Osteoblast (primary cell): Measurements from ENCODE around the gene ZNF836. TPM values are rescaled to one million over a fixed set of nuclear protein-coding genes. Genes with fewer than 3 reads are reported as not detected.
"Not testable (repeated sequence)": the region's sequence is repeated elsewhere in the genome, so short reads cannot be mapped to it uniquely, and the experiment has no call there.

Experiments used
- DNase-seq: peaks from one replicate; pipeline ENCODE4 v3.0.0; 2011; ENCODE audit warnings: low spot score, mixed read lengths; ENCODE audit not compliant: insufficient read length; ENCODE audit errors: missing footprints
- H2AFZ ChIP-seq: 2 replicates; pipeline ENCODE4 v1.6.0; 2011; ENCODE audit warnings: mild to moderate bottlenecking, low read length
- H3K27ac ChIP-seq: 2 replicates; pipeline ENCODE4 v1.5.1; 2011; ENCODE audit warnings: mild to moderate bottlenecking, low read depth, low read length, moderate library complexity
- H3K27me3 ChIP-seq: 2 replicates; pipeline ENCODE4 v1.6.0; 2012; ENCODE audit warnings: mild to moderate bottlenecking, control low read depth, inconsistent platforms, low read length, moderate library complexity; ENCODE audit not compliant: insufficient read depth
- H3K36me3 ChIP-seq: 2 replicates; pipeline ENCODE4 v1.5.1; 2011; ENCODE audit warnings: mild to moderate bottlenecking, low read length, control low read depth, moderate library complexity; ENCODE audit not compliant: insufficient read depth
- H3K4me1 ChIP-seq: 2 replicates; pipeline ENCODE4 v1.5.1; 2011; ENCODE audit warnings: mild to moderate bottlenecking, low read length, control low read depth, moderate library complexity; ENCODE audit not compliant: insufficient read depth
- H3K4me2 ChIP-seq: 2 replicates; pipeline ENCODE4 v1.6.0; 2011; ENCODE audit warnings: mild to moderate bottlenecking, low read length; ENCODE audit not compliant: insufficient read depth
- H3K4me3 ChIP-seq: fragments of 200-600 bp; sonication (generic); 3 replicates; pipeline ENCODE4 v1.5.1; 2012; ENCODE audit warnings: mild to moderate bottlenecking, low read length, inconsistent platforms; ENCODE audit not compliant: insufficient read depth
- H3K79me2 ChIP-seq: 2 replicates; pipeline ENCODE4 v1.6.0; 2012; ENCODE audit warnings: mild to moderate bottlenecking, low read length, control low read depth, inconsistent platforms; ENCODE audit not compliant: insufficient read depth
- H3K9me3 ChIP-seq: 2 replicates; pipeline ENCODE4 v1.5.1; 2011; ENCODE audit warnings: low read depth, low read length, control low read depth
- H4K20me1 ChIP-seq: 2 replicates; pipeline ENCODE4 v1.6.0; 2012; ENCODE audit warnings: mild to moderate bottlenecking, low read length, control low read depth; ENCODE audit not compliant: insufficient read depth
- total RNA-seq: library from RNA; depleted of rRNA; stranded (reverse); fragments of >200 nt; gene quantifications from 2 replicates; pipeline ENCODE4 v1.2.3, GENCODE V29; 2012
- TF ChIP-seq, protein P1 (sequence below): IDR thresholded peaks from 2 replicates; pipeline ENCODE4 v1.5.1; 2011; ENCODE audit warnings: mild to moderate bottlenecking, low read depth, low read length, moderate library complexity; ENCODE audit errors: extremely low read depth

Gene ZNF836
- total RNA-seq, 1 donor: 11.9 TPM

DNA sequence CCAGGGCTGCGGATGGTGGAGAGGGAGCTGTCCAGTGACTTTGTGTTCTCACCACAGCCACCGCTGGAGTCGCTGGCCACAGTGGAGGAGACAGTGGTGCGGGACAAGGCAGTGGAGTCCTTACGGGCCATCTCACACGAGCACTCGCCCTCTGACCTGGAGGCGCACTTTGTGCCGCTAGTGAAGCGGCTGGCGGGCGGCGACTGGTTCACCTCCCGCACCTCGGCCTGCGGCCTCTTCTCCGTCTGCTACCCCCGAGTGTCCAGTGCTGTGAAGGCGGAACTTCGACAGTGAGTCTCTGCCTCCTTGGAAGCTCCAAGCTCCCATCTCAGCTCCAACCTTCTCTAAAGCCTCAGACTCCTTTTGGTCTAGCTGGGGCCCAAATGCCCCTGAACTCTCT lies 39.8 kb upstream of the ZNF836 start:
- Histone ChIP-seq H3K27me3 (no peaks in the 10 kb centered on the region), H4K20me1 (peaks cover 14% of the 10 kb centered on the region), H3K4me3 (no peak overlapping the region), H3K79me2 (peaks cover 60% of the 10 kb centered on the region), H3K9me3 (no peaks in the 10 kb centered on the region), H3K4me1 (no peaks in the 10 kb centered on the region), H2AFZ (no peak overlapping the region), H3K36me3 (peaks cover 78% of the 10 kb centered on the region), H3K27ac (no peak overlapping the region), H3K4me2 (no peak overlapping the region)
- no peak for DNase-seq
- TF ChIP-seq, protein P1, sequence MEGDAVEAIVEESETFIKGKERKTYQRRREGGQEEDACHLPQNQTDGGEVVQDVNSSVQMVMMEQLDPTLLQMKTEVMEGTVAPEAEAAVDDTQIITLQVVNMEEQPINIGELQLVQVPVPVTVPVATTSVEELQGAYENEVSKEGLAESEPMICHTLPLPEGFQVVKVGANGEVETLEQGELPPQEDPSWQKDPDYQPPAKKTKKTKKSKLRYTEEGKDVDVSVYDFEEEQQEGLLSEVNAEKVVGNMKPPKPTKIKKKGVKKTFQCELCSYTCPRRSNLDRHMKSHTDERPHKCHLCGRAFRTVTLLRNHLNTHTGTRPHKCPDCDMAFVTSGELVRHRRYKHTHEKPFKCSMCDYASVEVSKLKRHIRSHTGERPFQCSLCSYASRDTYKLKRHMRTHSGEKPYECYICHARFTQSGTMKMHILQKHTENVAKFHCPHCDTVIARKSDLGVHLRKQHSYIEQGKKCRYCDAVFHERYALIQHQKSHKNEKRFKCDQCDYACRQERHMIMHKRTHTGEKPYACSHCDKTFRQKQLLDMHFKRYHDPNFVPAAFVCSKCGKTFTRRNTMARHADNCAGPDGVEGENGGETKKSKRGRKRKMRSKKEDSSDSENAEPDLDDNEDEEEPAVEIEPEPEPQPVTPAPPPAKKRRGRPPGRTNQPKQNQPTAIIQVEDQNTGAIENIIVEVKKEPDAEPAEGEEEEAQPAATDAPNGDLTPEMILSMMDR: no peak

DNA sequence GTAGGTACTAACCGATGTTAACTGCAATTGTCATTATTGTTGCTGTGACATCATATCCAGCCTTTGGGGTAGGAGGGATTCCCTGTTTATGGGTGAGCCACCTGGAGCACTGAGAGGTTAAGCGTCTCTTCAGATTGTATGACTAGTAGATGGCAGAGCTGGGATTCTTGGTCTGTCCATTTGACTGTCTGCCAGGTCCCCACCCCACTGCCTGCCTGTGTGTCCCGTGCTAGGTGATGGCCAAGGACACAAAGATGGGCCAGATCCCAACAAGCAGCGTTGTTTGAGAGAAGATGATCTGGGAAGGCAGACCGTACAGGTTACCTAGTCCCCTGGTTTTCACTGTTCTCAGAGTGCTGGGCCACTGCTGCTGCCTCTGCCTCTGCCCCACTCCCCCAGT lies 35.1 kb upstream of the ZNF836 start:
- TF ChIP-seq, protein P1: no peak
- no peak overlapping the region for H3K27ac ChIP-seq
- H4K20me1 ChIP-seq: peaks cover 40% of the 10 kb centered on the region
- H3K27me3 ChIP-seq: no peaks in the 10 kb centered on the region
- H3K4me3 ChIP-seq: no peak overlapping the region
- DNase-seq: no peak
- no peak overlapping the region for H2AFZ ChIP-seq
- H3K36me3 ChIP-seq: peaks cover 78% of the 10 kb centered on the region
- H3K79me2 ChIP-seq: peaks cover 91% of the 10 kb centered on the region
- H3K4me1 ChIP-seq: no peaks in the 10 kb centered on the region
- H3K9me3 ChIP-seq: no peaks in the 10 kb centered on the region
- no peak overlapping the region for H3K4me2 ChIP-seq

DNA sequence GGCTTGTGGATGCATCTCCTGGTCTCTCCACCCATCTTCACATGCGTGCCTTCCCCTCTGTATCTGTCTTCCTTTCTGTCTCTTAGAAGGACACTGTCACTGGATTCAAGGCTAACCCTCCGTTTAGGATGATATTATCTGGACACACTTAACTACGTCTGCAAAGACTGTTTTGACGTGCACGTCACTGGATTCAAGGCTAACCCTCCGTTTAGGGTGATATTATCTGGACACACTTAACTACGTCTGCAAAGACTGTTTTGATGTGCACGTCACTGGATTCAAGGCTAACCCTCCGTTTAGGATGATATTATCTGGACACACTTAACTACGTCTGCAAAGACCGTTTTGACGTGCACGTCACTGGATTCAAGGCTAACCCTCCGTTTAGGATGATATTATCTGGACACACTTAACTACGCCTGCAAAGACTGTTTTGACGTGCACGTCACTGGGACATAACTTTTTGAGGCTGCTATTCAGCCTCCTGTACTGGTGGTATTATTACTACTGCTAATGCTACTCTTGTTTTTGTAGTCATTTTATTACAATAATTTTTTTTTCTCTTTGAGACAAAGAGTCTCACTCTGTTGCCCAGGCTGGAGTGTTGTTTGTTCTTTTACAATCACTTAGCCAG lies 29.5 kb upstream of the ZNF836 start:
- not testable (repeated sequence) for DNase-seq, H3K27me3 ChIP-seq, H3K4me3 ChIP-seq, H2AFZ ChIP-seq, H3K9me3 ChIP-seq
- Histone ChIP-seq H4K20me1 (peaks cover 71% of the 10 kb centered on the region), H3K79me2 (peaks cover 97% of the 10 kb centered on the region), H3K36me3 (peaks cover 72% of the 10 kb centered on the region), H3K4me1 (peaks cover 14% of the 10 kb centered on the region), H3K27ac (peak overlapping the region; percentile 82), H3K4me2 (peak overlapping the region; percentile 46)

DNA sequence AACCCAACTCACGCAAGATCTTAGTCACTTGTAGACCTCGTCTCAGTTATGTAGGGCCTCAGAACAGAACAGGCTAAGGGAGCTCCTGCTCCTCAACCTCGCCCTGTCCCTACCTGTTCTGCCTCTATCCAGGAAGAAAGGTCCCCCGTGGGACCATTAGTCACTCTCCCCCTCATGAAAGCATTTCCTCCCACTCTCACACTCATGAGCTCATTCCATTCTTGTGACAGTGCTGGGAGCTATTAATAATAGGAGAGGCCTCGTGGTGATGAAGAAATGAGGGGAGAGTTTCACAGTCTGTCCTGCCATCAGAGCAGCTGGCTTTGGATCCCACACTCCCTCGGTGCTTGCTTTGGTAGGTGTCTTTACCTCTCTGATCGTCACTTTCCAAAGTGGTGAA lies 28.6 kb upstream of the ZNF836 start:
- Histone ChIP-seq H3K4me3 (no peak overlapping the region), H3K27ac (peak overlapping the region; percentile 82)

More for the DNA sequence above, 28.6 kb upstream of the ZNF836 start:
- H3K27me3 ChIP-seq: no peaks in the 10 kb centered on the region
- H3K9me3 ChIP-seq: no peaks in the 10 kb centered on the region
- no peak overlapping the region for H2AFZ ChIP-seq
- peaks cover 72% of the 10 kb centered on the region for H3K36me3 ChIP-seq
- TF ChIP-seq, protein P1: no peak
- H4K20me1 ChIP-seq: peaks cover 76% of the 10 kb centered on the region
- H3K4me2 ChIP-seq: peak overlapping the region; percentile 46
- DNase-seq: peak; percentile 92
- H3K79me2 ChIP-seq: peaks cover 97% of the 10 kb centered on the region
- H3K4me1 ChIP-seq: peaks cover 14% of the 10 kb centered on the region
